Fibroblast of upper back skin (primary cell): Measurements from ENCODE around the gene PCDHGB5.
"Not testable (repeated sequence)": the region's sequence is repeated elsewhere in the genome, so short reads cannot be mapped to it uniquely, and the experiment has no call there.

ENCODE experiments used
- DNase-seq: peaks from one replicate; pipeline ENCODE4 v3.0.0-alpha.2; 2013

The PCDHGB5 gene

GRCh38 chr5:141397756-141398551 is at the start of gene PCDHGB5:
PCDHGB5 (plus strand) TSS chr5:141397947; CDS start chr5:141398128, 181 bp downstream.
- peak; percentile 61 for DNase-seq

- peak; percentile 55 for DNase-seq
Observed at GRCh38 chr5:141349917-141350619, 47.7 kb upstream of the PCDHGB5 start, which contains the start of gene PCDHGB1. PCDHGB1 (plus strand) TSS chr5:141350099; CDS start chr5:141350261, 162 bp downstream.

GRCh38 chr5:141351591-141351990 is 46.2 kb upstream of the PCDHGB5 start:
- DNase-seq, result no peak

GRCh38 chr5:141354900-141355469 is 42.8 kb upstream of the PCDHGB5 start, which contains the start of gene PCDHGA4:
PCDHGA4 (plus strand) TSS chr5:141355021; CDS start chr5:141355108, 87 bp downstream.
- no peak for DNase-seq

GRCh38 chr5:141355641-141356040 is 42.1 kb upstream of the PCDHGB5 start:
- DNase-seq, result no peak

- DNase-seq, result no peak
Observed at GRCh38 chr5:141356133-141356532, 41.6 kb upstream of the PCDHGB5 start.

GRCh38 chr5:141356950-141357349 is 40.8 kb upstream of the PCDHGB5 start:
- DNase-seq, result no peak

GRCh38 chr5:141359790-141360426 is 37.8 kb upstream of the PCDHGB5 start, which contains the start of gene PCDHGB2:
PCDHGB2 (plus strand) TSS chr5:141359994; CDS start chr5:141360136, 142 bp downstream.
- peak; percentile 41 for DNase-seq

- DNase-seq, result no peak
Observed at GRCh38 chr5:141360685-141361084, 37.1 kb upstream of the PCDHGB5 start.

- DNase-seq, result no peak
Observed at GRCh38 chr5:141362719-141363118, 35.0 kb upstream of the PCDHGB5 start.

- DNase-seq, result peak; percentile 28
Observed at GRCh38 chr5:141363952-141364660, 33.6 kb upstream of the PCDHGB5 start, which contains the start of gene PCDHGA5. PCDHGA5 (plus strand) TSS chr5:141364162; CDS start chr5:141364331, 169 bp downstream.

- DNase-seq, result no peak
Observed at GRCh38 chr5:141366016-141366896, 31.5 kb upstream of the PCDHGB5 start.

- peak; percentile 64 for DNase-seq
Observed at GRCh38 chr5:141369994-141370848, 27.5 kb upstream of the PCDHGB5 start, which contains the start of gene PCDHGB3. PCDHGB3 (plus strand) TSS chr5:141370242; CDS start chr5:141370395, 153 bp downstream.

- no peak for DNase-seq
Observed at GRCh38 chr5:141371572-141372475, 25.9 kb upstream of the PCDHGB5 start.

- DNase-seq, result peak; percentile 38
Observed at GRCh38 chr5:141373673-141374317, 24.0 kb upstream of the PCDHGB5 start, which contains the start of gene PCDHGA6. PCDHGA6 (plus strand) TSS chr5:141373891; CDS start chr5:141374084, 193 bp downstream.

GRCh38 chr5:141374627-141375026 is 23.1 kb upstream of the PCDHGB5 start:
- no peak for DNase-seq

- DNase-seq, result not testable (repeated sequence)
Observed at GRCh38 chr5:141375444-141376155, 22.1 kb upstream of the PCDHGB5 start.
